ENCODE results near the gene NUDT8.
A peak's percentile ranks its signal among the peaks of the same experiment; 100 is the strongest.

DNA sequence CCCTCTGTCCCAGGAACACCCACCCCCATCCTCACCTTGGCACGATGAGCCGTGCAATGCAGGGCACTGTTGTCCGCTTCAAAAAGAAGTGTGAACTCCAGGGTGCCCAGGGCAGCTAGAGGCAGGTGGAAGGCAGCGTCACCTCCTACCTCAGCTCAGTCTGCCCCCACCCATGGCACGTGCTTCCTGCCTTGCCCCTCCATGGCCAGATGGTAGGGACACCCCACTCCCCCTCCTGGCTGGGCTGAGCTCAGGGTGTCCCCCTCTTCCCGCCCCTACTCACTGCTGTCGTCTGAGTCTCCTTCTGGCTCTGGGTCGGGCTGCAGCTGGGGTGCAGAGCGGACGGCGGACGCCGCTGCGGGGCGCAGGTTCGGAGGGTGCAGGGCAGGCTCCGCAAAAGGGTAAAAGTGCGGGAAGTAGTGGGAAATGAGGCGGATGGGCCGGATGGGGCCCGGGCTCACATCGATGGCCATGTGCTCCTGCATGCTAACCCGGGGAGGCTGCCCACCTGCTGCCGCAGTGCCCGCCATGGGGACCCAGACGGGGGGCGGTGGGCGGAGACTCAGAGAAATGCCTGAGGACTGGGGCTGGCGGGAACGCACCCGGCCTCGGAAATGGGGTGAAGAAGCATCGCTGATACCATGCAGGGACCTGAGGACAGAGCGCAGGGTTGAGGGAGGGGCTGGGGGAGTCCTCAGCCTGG is 13.9 kb downstream of the NUDT8 start:
- TF ChIP-seq, protein P1, sequence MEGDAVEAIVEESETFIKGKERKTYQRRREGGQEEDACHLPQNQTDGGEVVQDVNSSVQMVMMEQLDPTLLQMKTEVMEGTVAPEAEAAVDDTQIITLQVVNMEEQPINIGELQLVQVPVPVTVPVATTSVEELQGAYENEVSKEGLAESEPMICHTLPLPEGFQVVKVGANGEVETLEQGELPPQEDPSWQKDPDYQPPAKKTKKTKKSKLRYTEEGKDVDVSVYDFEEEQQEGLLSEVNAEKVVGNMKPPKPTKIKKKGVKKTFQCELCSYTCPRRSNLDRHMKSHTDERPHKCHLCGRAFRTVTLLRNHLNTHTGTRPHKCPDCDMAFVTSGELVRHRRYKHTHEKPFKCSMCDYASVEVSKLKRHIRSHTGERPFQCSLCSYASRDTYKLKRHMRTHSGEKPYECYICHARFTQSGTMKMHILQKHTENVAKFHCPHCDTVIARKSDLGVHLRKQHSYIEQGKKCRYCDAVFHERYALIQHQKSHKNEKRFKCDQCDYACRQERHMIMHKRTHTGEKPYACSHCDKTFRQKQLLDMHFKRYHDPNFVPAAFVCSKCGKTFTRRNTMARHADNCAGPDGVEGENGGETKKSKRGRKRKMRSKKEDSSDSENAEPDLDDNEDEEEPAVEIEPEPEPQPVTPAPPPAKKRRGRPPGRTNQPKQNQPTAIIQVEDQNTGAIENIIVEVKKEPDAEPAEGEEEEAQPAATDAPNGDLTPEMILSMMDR (IDR thresholded peaks at IDR 0.05): peak in 1 of 7 experiments; percentile 3
- no peak for TF ChIP-seq POLR2A (IDR thresholded peaks at IDR 0.05)
